ENCODE measurements around the gene KHDRBS2.

KHDRBS2 gene

GRCh38 chr6:61751986-61752385, 534.0 kb downstream of the KHDRBS2 start:
- Histone ChIP-seq H3K9me3 (replicated peaks in 1 of 11) (no peaks in the 10 kb centered on the region), H3K4me2 (no peak overlapping the region), H3K4me1 (no peaks in the 10 kb centered on the region), H3K4me3 (no peak overlapping the region), H4K20me1 (no peaks in the 10 kb centered on the region), H3K27me3 (no peaks in the 10 kb centered on the region), H3K27ac (no peak overlapping the region), H3K9ac (no peak overlapping the region), H3K36me3 (no peaks in the 10 kb centered on the region)
- no peak for TF ChIP-seq Cebpa-rat (IDR thresholded peaks at IDR 0.05)

DNA sequence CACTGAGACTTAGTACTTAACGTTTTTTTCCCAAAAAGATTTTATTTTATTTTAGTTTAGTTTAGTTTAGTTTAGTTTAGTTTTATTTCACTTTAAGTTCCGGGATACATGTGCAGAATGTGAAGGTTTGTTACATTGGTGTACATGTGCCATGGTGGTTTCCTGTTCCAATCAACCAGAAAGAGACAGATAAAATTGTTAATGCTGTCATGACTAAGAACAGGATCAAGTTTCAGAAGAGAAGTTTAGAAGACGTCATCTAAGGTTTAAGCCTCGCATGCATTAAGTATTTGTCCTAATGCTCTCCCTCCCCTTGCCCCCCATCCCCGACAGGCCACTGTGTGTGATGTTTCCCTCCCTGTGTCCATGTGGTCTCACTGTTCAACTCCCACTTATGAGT, 540.0 kb downstream of the KHDRBS2 start:
- Histone ChIP-seq H3K27me3 (no peaks in the 10 kb centered on the region), H3K4me1 (no peaks in the 10 kb centered on the region), H3K4me3 (no peak overlapping the region), H3K36me3 (no peaks in the 10 kb centered on the region), H3K4me2 (0 out of 22 replicates have a peak overlapping the region, but pooled peaks of 1 of the 11 experiments have one; percentile 26), H4K20me1 (no peaks in the 10 kb centered on the region), H3K9ac (no peak overlapping the region), H3K9me3 (replicated peaks in 1 of 11) (peaks cover 0 to 2% (median 0%) of the 10 kb centered on the region in 11 experiments; a peak in 1 of 22 replicates), H3K27ac (no peak overlapping the region)
- no peak for TF ChIP-seq Cebpa-rat (IDR thresholded peaks at IDR 0.05)

DNA sequence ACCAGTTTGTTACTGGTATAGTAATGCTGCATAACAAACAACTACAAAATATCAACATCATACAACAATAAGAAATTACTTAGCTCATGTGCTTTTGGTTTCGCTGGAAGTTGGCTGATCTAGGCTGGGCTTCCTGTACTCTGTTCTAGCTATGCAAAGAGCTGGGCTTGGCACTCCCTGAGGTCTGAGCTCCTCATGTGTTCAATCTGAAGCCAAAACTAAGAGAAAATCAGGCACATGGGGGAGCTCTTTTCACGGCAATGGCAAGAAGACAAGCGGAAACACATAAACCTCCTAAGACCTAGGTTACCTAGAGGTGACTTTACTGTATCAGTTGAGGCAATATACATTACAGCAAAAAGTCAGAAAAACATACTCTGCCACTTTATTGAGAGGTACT, 574.2 kb downstream of the KHDRBS2 start:
- H4K20me1 ChIP-seq, result no peaks in the 10 kb centered on the region
- no peak overlapping the region for H3K4me2 ChIP-seq
- TF ChIP-seq Cebpa-rat (IDR thresholded peaks at IDR 0.05), result no peak
- no peaks in the 10 kb centered on the region for H3K4me1 ChIP-seq
- no peak overlapping the region for H3K4me3 ChIP-seq
- H3K27ac ChIP-seq, result no peak overlapping the region
- no peaks in the 10 kb centered on the region for H3K9me3 ChIP-seq (replicated peaks in 1 of 11)
- H3K9ac ChIP-seq, result no peak overlapping the region
- no peaks in the 10 kb centered on the region for H3K27me3 ChIP-seq
- no peaks in the 10 kb centered on the region for H3K36me3 ChIP-seq

- H3K9ac ChIP-seq, result no peak overlapping the region
- no peaks in the 10 kb centered on the region for H3K27me3 ChIP-seq
- no peaks in the 10 kb centered on the region for H3K9me3 ChIP-seq (replicated peaks in 1 of 11)
- H4K20me1 ChIP-seq, result no peaks in the 10 kb centered on the region
- no peak overlapping the region for H3K4me2 ChIP-seq
- no peak for TF ChIP-seq Cebpa-rat (IDR thresholded peaks at IDR 0.05)
- H3K4me3 ChIP-seq, result no peak overlapping the region
- no peak overlapping the region for H3K27ac ChIP-seq
- H3K4me1 ChIP-seq, result no peaks in the 10 kb centered on the region
- H3K36me3 ChIP-seq, result no peaks in the 10 kb centered on the region
Observed at GRCh38 chr6:61688165-61688564, 597.9 kb downstream of the KHDRBS2 start.

GRCh38 chr6:61682562-61682961, 603.5 kb downstream of the KHDRBS2 start:
- Histone ChIP-seq H3K4me2 (no peak overlapping the region), H4K20me1 (no peaks in the 10 kb centered on the region), H3K36me3 (no peaks in the 10 kb centered on the region), H3K9ac (no peak overlapping the region), H3K27ac (no peak overlapping the region), H3K4me3 (no peak overlapping the region), H3K4me1 (no peaks in the 10 kb centered on the region), H3K9me3 (replicated peaks in 1 of 11) (no peaks in the 10 kb centered on the region), H3K27me3 (no peaks in the 10 kb centered on the region)
- no peak for TF ChIP-seq Cebpa-rat (IDR thresholded peaks at IDR 0.05)

- H3K36me3 ChIP-seq, result no peaks in the 10 kb centered on the region
- H3K27ac ChIP-seq, result no peak overlapping the region
- no peaks in the 10 kb centered on the region for H4K20me1 ChIP-seq
- H3K27me3 ChIP-seq, result no peaks in the 10 kb centered on the region
- H3K9me3 ChIP-seq (replicated peaks in 1 of 11), result no peaks in the 10 kb centered on the region
- H3K4me3 ChIP-seq, result no peak overlapping the region
- TF ChIP-seq Cebpa-rat (IDR thresholded peaks at IDR 0.05), result no peak
- no peak overlapping the region for H3K4me2 ChIP-seq
- H3K4me1 ChIP-seq, result no peaks in the 10 kb centered on the region
- no peak overlapping the region for H3K9ac ChIP-seq
Observed at GRCh38 chr6:61679625-61680024, 606.4 kb downstream of the KHDRBS2 start.

GRCh38 chr6:61675734-61676133, 610.3 kb downstream of the KHDRBS2 start:
- no peak overlapping the region for H3K9ac ChIP-seq
- TF ChIP-seq Cebpa-rat (IDR thresholded peaks at IDR 0.05), result no peak
- H3K27me3 ChIP-seq, result no peaks in the 10 kb centered on the region
- no peaks in the 10 kb centered on the region for H3K36me3 ChIP-seq
- no peak overlapping the region for H3K27ac ChIP-seq
- H3K9me3 ChIP-seq (replicated peaks in 1 of 11), result no peaks in the 10 kb centered on the region
- H4K20me1 ChIP-seq, result no peaks in the 10 kb centered on the region
- no peak overlapping the region for H3K4me2 ChIP-seq
- H3K4me1 ChIP-seq, result no peaks in the 10 kb centered on the region
- no peak overlapping the region for H3K4me3 ChIP-seq

DNA sequence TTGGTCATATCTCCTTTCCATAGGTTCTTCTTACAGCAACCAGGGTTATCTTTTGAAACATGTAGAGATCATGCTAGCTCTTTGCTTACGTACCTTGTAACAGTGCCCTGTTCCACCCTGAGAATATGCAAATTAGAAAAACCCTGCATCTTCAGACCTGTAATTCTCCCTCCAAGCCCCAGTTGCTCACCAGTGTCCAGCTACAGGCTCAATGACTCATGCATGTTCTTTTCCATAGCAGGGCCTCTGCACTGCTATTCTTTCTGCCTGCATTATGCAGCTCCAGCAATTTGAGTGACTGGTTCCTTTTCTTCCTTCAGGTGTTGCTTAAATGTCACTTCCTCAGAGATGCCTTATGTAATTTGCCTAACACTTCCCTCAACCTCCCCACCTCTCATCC, 636.2 kb downstream of the KHDRBS2 start:
- no peaks in the 10 kb centered on the region for H3K36me3 ChIP-seq
- H3K4me1 ChIP-seq, result peaks cover 0 to 10% (median 7%) of the 10 kb centered on the region in 10 experiments; a peak in 10 of 20 replicates
- no peak overlapping the region for H3K4me3 ChIP-seq
- no peaks in the 10 kb centered on the region for H3K27me3 ChIP-seq
- no peak overlapping the region for H3K9ac ChIP-seq
- no peaks in the 10 kb centered on the region for H4K20me1 ChIP-seq
- H3K9me3 ChIP-seq (replicated peaks in 1 of 11), result peaks cover 0 to 2% (median 0%) of the 10 kb centered on the region in 11 experiments; a peak in 1 of 22 replicates
- no peak overlapping the region; a peak in 1 of 22 replicates for H3K4me2 ChIP-seq
- no peak for TF ChIP-seq Cebpa-rat (IDR thresholded peaks at IDR 0.05)
- no peak overlapping the region for H3K27ac ChIP-seq

DNA sequence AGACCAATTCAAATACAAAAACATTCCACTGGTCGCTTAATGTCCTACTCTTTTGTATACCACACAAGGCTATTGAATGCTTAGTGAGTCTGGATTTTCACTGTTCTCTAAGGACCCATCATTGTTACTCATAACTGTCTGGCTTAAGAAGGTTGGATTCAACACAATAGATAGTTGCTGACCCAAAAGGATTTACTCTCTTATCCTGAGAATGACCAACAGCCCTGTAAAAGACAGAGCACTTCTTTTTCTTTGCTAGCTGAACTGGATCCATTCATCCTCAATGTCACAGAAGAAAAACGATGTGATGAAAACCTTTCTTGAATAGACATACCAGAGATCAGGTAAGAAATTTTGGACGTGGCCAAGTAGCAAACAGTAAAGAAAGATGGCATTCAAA, 645.6 kb downstream of the KHDRBS2 start:
- Histone ChIP-seq H3K27me3 (no peaks in the 10 kb centered on the region), H3K9me3 (replicated peaks in 1 of 11) (peaks cover 0 to 4% (median 0%) of the 10 kb centered on the region in 11 experiments; a peak in 1 of 22 replicates), H3K4me2 (no peak overlapping the region), H3K4me1 (no peaks in the 10 kb centered on the region), H3K36me3 (no peaks in the 10 kb centered on the region), H3K9ac (no peak overlapping the region), H3K4me3 (no peak overlapping the region), H4K20me1 (no peaks in the 10 kb centered on the region), H3K27ac (no peak overlapping the region)
- TF ChIP-seq Cebpa-rat (IDR thresholded peaks at IDR 0.05), result no peak
